H1 (cell line): ENCODE measurements around the gene DAPL1. TPM values are rescaled to one million over a fixed set of nuclear protein-coding genes. Genes with fewer than 3 reads are reported as not detected.

ENCODE experiments used
- CTCF ChIA-PET: fragments of 300-600 bp; sonication (Branson Sonifier 250); formaldehyde crosslinking; loops from one replicate; lab custom pipeline; 2021; ENCODE audit not compliant: partially characterized antibody; lab: Charles Lee
- POLR2A ChIA-PET: fragments of 300-600 bp; sonication (Branson Sonifier 250); formaldehyde crosslinking; loops from one replicate; lab custom pipeline; 2021; ENCODE audit warnings: inconsistent platforms; ENCODE audit not compliant: partially characterized antibody; lab: Charles Lee
- DNase-seq, 2 experiments: peaks; one replicate each; pipeline versions ENCODE4 v3.0.0 to v3.0.0-alpha.2; 2010 to 2022; ENCODE audit warnings: low spot score in 2 of 2, low read depth in 1 of 2, mixed read lengths in 1 of 2
- FAIRE-seq: peaks from 2 replicates; lab custom pipeline; 2011; peaks lifted over from hg19 to GRCh38; lab: Jason Lieb, UNC
- H2AFZ ChIP-seq: 2 replicates; pipeline ENCODE4 v1.8.1; 2012; ENCODE audit warnings: low read length, inconsistent platforms
- H2AK5ac ChIP-seq: 2 replicates; pipeline ENCODE4 v1.6.1; 2013; ENCODE audit warnings: low read depth, low read length
- H2BK120ac ChIP-seq: replicated peaks from 2 replicates; pipeline ENCODE3; 2013; ENCODE audit warnings: low read depth, low read length, inconsistent platforms
- H2BK12ac ChIP-seq: 2 replicates; pipeline ENCODE4 v1.6.1; 2013; ENCODE audit warnings: low read depth, low read length
- H2BK15ac ChIP-seq: 2 replicates; pipeline ENCODE4 v1.6.1; 2013; ENCODE audit warnings: low read length
- H2BK20ac ChIP-seq: 2 replicates; pipeline ENCODE4 v1.6.1; 2013; ENCODE audit warnings: low read length
- H2BK5ac ChIP-seq: 2 replicates; pipeline ENCODE4 v1.6.1; 2013; ENCODE audit warnings: low read depth, low read length
- H3K14ac ChIP-seq: 2 replicates; pipeline ENCODE4 v1.6.1; 2013; ENCODE audit warnings: inconsistent platforms; ENCODE audit not compliant: insufficient read length
- H3K18ac ChIP-seq: 2 replicates; pipeline ENCODE4 v1.6.1; 2013; ENCODE audit warnings: low read length; ENCODE audit errors: extremely low read depth
- H3K23ac ChIP-seq: 2 replicates; pipeline ENCODE4 v1.6.1; 2013; ENCODE audit warnings: inconsistent platforms; ENCODE audit not compliant: insufficient read length
- H3K23me2 ChIP-seq: 2 replicates; pipeline ENCODE4 v1.6.1; 2013; ENCODE audit warnings: low read depth, low read length
- H3K27ac ChIP-seq: 2 replicates; pipeline ENCODE4 v1.6.1; 2011; ENCODE audit warnings: low read depth, low read length, inconsistent platforms
- H3K27me3 ChIP-seq, 4 experiments: replicated peaks in 1 of 4; 1 replicate in 1 of 4; 2 replicates in 3 of 4; pipeline versions ENCODE4 v1.6.1 to v1.8.1; 2011 to 2013; ENCODE audit warnings: low read length in 3 of 4, mild to moderate bottlenecking in 3 of 4, inconsistent platforms in 2 of 4, mixed read lengths in 2 of 4, moderate library complexity in 1 of 4; ENCODE audit not compliant: control insufficient read depth in 3 of 4, insufficient read depth in 3 of 4; ENCODE audit errors: extremely low read depth in 1 of 4
- H3K36me3 ChIP-seq, 4 experiments: 2 replicates each; pipeline versions ENCODE4 v1.6.1 to v1.8.1; 2011 to 2013; ENCODE audit warnings: mild to moderate bottlenecking in 4 of 4, low read length in 3 of 4, moderate library complexity in 2 of 4, control low read depth in 1 of 4, inconsistent platforms in 1 of 4; ENCODE audit not compliant: insufficient read depth in 4 of 4, control insufficient read depth in 2 of 4
- H3K4ac ChIP-seq: replicated peaks from 2 replicates; pipeline ENCODE3; 2013; ENCODE audit warnings: low read length, low read depth, mixed read lengths, inconsistent platforms; ENCODE audit not compliant: insufficient read length
- H3K4me1 ChIP-seq, 4 experiments: replicated peaks in 1 of 4; 1 replicate in 1 of 4; 2 replicates in 3 of 4; pipeline versions ENCODE4 v1.6.1 to v1.8.1; 2011 to 2013; ENCODE audit warnings: low read length in 3 of 4, inconsistent platforms in 2 of 4, mixed read lengths in 1 of 4; ENCODE audit not compliant: insufficient read depth in 4 of 4, control insufficient read depth in 3 of 4
- H3K4me2 ChIP-seq, 2 experiments: 2 replicates each; pipeline versions ENCODE4 v1.6.1 to v1.8.1; 2011 to 2013; ENCODE audit warnings: low read depth in 2 of 2, low read length in 2 of 2, control low read depth in 1 of 2, inconsistent platforms in 1 of 2, mild to moderate bottlenecking in 1 of 2; ENCODE audit not compliant: insufficient read depth in 1 of 2
- H3K4me3 ChIP-seq, 4 experiments: fragments of 200-600, 300-600 bp in 1 of 4; sonication (generic), shearing (Covaris generic), sonication (Bioruptor Twin) in 1 of 4; 2 replicates each; pipeline versions ENCODE4 v1.5.1 to v1.8.1; 2011 to 2016; ENCODE audit warnings: low read length in 4 of 4, low read depth in 3 of 4, control low read depth in 2 of 4, inconsistent platforms in 2 of 4, mild to moderate bottlenecking in 2 of 4, mixed read lengths in 1 of 4, moderate library complexity in 1 of 4; ENCODE audit not compliant: insufficient read depth in 2 of 4; ENCODE audit errors: extremely low read depth in 1 of 4
- H3K56ac ChIP-seq: replicated peaks from 2 replicates; pipeline ENCODE3; 2013; ENCODE audit warnings: low read depth, mild to moderate bottlenecking, mixed read lengths, low read length, inconsistent platforms; ENCODE audit not compliant: insufficient read length
- H3K79me1 ChIP-seq: 2 replicates; pipeline ENCODE4 v1.6.1; 2013; ENCODE audit warnings: low read depth, low read length, control low read depth
- H3K79me2 ChIP-seq, 2 experiments: 2 replicates each; pipeline versions ENCODE4 v1.6.1 to v1.8.1; 2012 to 2013; ENCODE audit warnings: low read length in 2 of 2, mild to moderate bottlenecking in 2 of 2, inconsistent platforms in 1 of 2; ENCODE audit not compliant: insufficient read depth in 2 of 2, control insufficient read depth in 1 of 2
- H3K9ac ChIP-seq, 4 experiments: replicated peaks in 1 of 4; 1 replicate in 1 of 4; 2 replicates in 3 of 4; pipeline versions ENCODE4 v1.6.1 to v1.8.1; 2011 to 2013; ENCODE audit warnings: low read depth in 3 of 4, low read length in 3 of 4, control low read depth in 2 of 4, mild to moderate bottlenecking in 2 of 4, moderate library complexity in 2 of 4, inconsistent platforms in 1 of 4; ENCODE audit errors: extremely low read depth in 1 of 4
- H3K9me3 ChIP-seq, 2 experiments: 2 replicates each; pipeline versions ENCODE4 v1.6.1 to v1.8.1; 2012 to 2013; ENCODE audit warnings: mild to moderate bottlenecking in 2 of 2, moderate library complexity in 2 of 2, control low read depth in 1 of 2, inconsistent platforms in 1 of 2, low read depth in 1 of 2, low read length in 1 of 2, mixed read lengths in 1 of 2; ENCODE audit not compliant: insufficient read depth in 2 of 2
- H4K20me1 ChIP-seq, 2 experiments: replicated peaks in 1 of 2; 2 replicates each; pipeline versions ENCODE3 to v1.8.1; 2011 to 2013; ENCODE audit warnings: inconsistent platforms in 2 of 2, low read length in 2 of 2, mild to moderate bottlenecking in 1 of 2; ENCODE audit not compliant: insufficient read depth in 2 of 2, control insufficient read depth in 1 of 2
- H4K5ac ChIP-seq: 2 replicates; pipeline ENCODE4 v1.6.1; 2013; ENCODE audit warnings: low read length, low read depth, mixed read lengths, inconsistent platforms; ENCODE audit not compliant: insufficient read length
- H4K8ac ChIP-seq: 2 replicates; pipeline ENCODE4 v1.8.0; 2013; ENCODE audit warnings: mild to moderate bottlenecking, moderate library complexity, low read length, inconsistent platforms; ENCODE audit not compliant: insufficient read depth; ENCODE audit errors: extremely low read depth
- H4K91ac ChIP-seq: replicated peaks from 2 replicates; pipeline ENCODE3; 2013; ENCODE audit warnings: low read length, mixed read lengths, inconsistent platforms; ENCODE audit not compliant: insufficient read length
- WGBS, 2 experiments: shearing (Covaris generic) in 1 of 2; methylation state at CpG; one replicate each; pipeline versions ENCODE4 v1.1.6 to v1.1.7; 2013 to 2015; ENCODE audit warnings: low lambda C conversion rate in 2 of 2, mixed read lengths in 2 of 2, inconsistent platforms in 1 of 2, low coverage in 1 of 2, missing lambda C conversion rate in 1 of 2; ENCODE audit not compliant: insufficient replicate concordance in 2 of 2, insufficient coverage in 1 of 2, insufficient read length in 1 of 2; ENCODE audit errors: extremely low coverage in 1 of 2, missing lambda C conversion rate in 1 of 2; 5-methylcytosine and 5-hydroxymethylcytosine counted together
- polyA plus RNA-seq, 7 experiments: library from polyadenylated mRNA; depleted of rRNA in 3 of 7; stranded (reverse) in 5 of 7; unstranded in 2 of 7; fragments of >200 nt in 5 of 7; fragments of 200-250 nt in 2 of 7; gene quantifications; 1 replicate in 5 of 7; 2 replicates in 1 of 7; 4 replicates in 1 of 7; pipeline versions ENCODE4 v1.2.1 to v1.2.3, GENCODE V29; 2011 to 2013; ENCODE audit warnings: missing spikeins in 2 of 7, mixed read lengths in 2 of 7
- total RNA-seq: library from RNA; stranded (reverse); fragmentation: NEBNext Ultra II Directional; extraction: Animal tissue kit (Norgen Biotek cat#: 25700); gene quantifications from 2 replicates; pipeline ENCODE4 v1.2.1, GENCODE V29; 2021

Gene DAPL1
- total and polyA plus RNA-seq, 2 of the 8 experiments (the other 6 are each of a cell fraction or from before 2014, with no cell fraction given) = not detected

DNA sequence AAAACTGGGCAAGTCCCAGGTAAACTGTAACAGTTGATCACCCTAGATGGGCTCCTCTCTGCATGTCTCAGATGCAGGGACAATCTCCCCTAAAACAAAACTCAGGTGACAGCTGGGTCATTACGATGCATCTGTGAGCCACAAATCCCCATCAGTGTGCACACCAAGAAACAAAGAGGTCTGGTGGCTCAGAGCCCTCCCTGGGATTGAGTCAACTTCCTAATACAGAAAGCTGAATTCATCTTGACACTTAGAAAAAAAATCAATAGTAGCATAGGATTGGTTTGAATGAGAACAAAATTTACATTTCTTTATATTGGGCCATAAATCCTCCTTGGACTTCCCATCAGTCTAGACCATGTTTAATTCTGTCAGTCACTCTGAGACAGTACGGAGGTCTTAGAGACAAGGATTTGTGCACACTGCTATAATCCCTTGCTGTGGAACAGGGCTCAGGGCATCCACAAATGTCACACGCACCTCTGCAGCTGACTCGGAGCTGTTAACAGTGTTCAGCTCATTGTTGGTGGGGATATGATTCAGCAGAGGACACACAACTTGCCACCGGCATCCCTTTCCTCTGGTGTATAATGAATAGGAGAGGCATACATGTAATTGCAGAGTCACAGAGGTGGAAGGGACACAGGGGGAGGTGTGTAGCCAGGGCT, 44.5 kb upstream of the DAPL1 start:
- Histone ChIP-seq H3K27me3 (no peaks in the 10 kb centered on the region), H4K5ac (no peak overlapping the region), H3K27ac (no peak overlapping the region), H3K23ac (no peak overlapping the region), H2BK120ac (no peak overlapping the region), H2AFZ (no peak overlapping the region), H3K4me3 (no peak overlapping the region), H2BK15ac (no peak overlapping the region), H3K56ac (no peak overlapping the region), H3K4me1 (peaks cover 0 to 2% (median 2%) of the 10 kb centered on the region in 4 experiments; a peak in 4 of 7 replicates), H2BK5ac (no peak overlapping the region), H3K23me2 (no peaks in the 10 kb centered on the region; the same call in 1 of the 2 replicates), H2AK5ac (no peak overlapping the region), H4K20me1 (no peaks in the 10 kb centered on the region), H3K4me2 (no peak overlapping the region), H3K18ac (no peak overlapping the region), H3K9ac (no peak overlapping the region), H4K91ac (no peak overlapping the region), H3K9me3 (no peaks in the 10 kb centered on the region), H3K79me2 (no peaks in the 10 kb centered on the region), H2BK12ac (no peak overlapping the region), H2BK20ac (no peak overlapping the region), H3K4ac (no peak overlapping the region), H3K36me3 (no peaks in the 10 kb centered on the region), H3K79me1 (no peaks in the 10 kb centered on the region), H4K8ac (no peak overlapping the region), H3K14ac (no peak overlapping the region)
- 83% methylated on average over 5 of the region's 5 CpGs; no CpG with 5 or more reads in 1 of the 2 experiments for WGBS, 2 experiments
- no peak for DNase-seq
- POLR2A ChIA-PET = no interaction called here
- FAIRE-seq = no peak
- CTCF ChIA-PET = interaction anchor here (0.6 to 28.7 kb wide), 7 partner anchors 15 to 726 kb away, joined by 3 to 416 read pairs (median 6); no protein-coding TSS in a partner anchor
